Liver (tissue), 9 donors: ENCODE measurements around the gene PDE10A. TPM values are rescaled to one million over a fixed set of nuclear protein-coding genes. Genes with fewer than 3 reads are reported as not detected.

Experiments used
- DNase-seq: peaks from one replicate; pipeline ENCODE4 v3.0.0-alpha.2; 2017; ENCODE audit warnings: low spot score
- H3K27ac ChIP-seq, 2 donors: one replicate each; pipeline ENCODE4 v1.7.0; 2013; ENCODE audit warnings: inconsistent platforms in 2 of 2, low read length in 2 of 2, control low read depth in 1 of 2, low read depth in 1 of 2, mild to moderate bottlenecking in 1 of 2
- H3K27me3 ChIP-seq, 4 donors: one replicate each; pipeline versions ENCODE4 v1.6.1 to v1.7.0; 2013; ENCODE audit warnings: low read length in 3 of 4, inconsistent platforms in 1 of 4, mild to moderate bottlenecking in 1 of 4, moderate library complexity in 1 of 4; ENCODE audit not compliant: control insufficient read depth in 4 of 4, insufficient read depth in 4 of 4
- H3K36me3 ChIP-seq, 4 donors: one replicate each; pipeline versions ENCODE4 v1.6.1 to v1.7.0; 2013; ENCODE audit warnings: low read length in 3 of 4, mild to moderate bottlenecking in 3 of 4, low read depth in 1 of 4, moderate library complexity in 1 of 4; ENCODE audit not compliant: control insufficient read depth in 4 of 4, insufficient read depth in 3 of 4
- H3K4me1 ChIP-seq, 4 donors: one replicate each; pipeline versions ENCODE4 v1.6.1 to v1.7.0; 2013; ENCODE audit warnings: low read length in 3 of 4, mild to moderate bottlenecking in 3 of 4, moderate library complexity in 1 of 4; ENCODE audit not compliant: control insufficient read depth in 4 of 4, insufficient read depth in 4 of 4
- H3K4me3 ChIP-seq, 3 donors: one replicate each; pipeline versions ENCODE4 v1.6.1 to v1.7.0; 2013; ENCODE audit warnings: low read length in 3 of 3, control low read depth in 1 of 3, low read depth in 1 of 3, mild to moderate bottlenecking in 1 of 3
- H3K9ac ChIP-seq, 2 donors: one replicate each; pipeline ENCODE4 v1.7.0; 2013; ENCODE audit warnings: low read length in 2 of 2, mild to moderate bottlenecking in 2 of 2, moderate library complexity in 2 of 2, control low read depth in 1 of 2, low read depth in 1 of 2
- H3K9me3 ChIP-seq, 4 donors: one replicate each; pipeline versions ENCODE4 v1.6.1 to v1.7.0; 2013; ENCODE audit warnings: low read length in 3 of 4; ENCODE audit not compliant: control insufficient read depth in 4 of 4
- EGR1 ChIP-seq, 2 donors: IDR thresholded peaks; 2 replicates each; pipeline ENCODE4 v1.6.1; 2016 to 2018; ENCODE audit warnings: antibody characterized with exemption in 2 of 2, low read depth in 2 of 2
- FOXA1 ChIP-seq: IDR thresholded peaks from 2 replicates; pipeline ENCODE4 v1.6.1; 2016; ENCODE audit warnings: antibody characterized with exemption
- FOXA2 ChIP-seq: IDR thresholded peaks from 2 replicates; pipeline ENCODE4 v1.6.1; 2016; ENCODE audit warnings: antibody characterized with exemption
- GABPA ChIP-seq, 2 donors: IDR thresholded peaks in 1 of 2; conservative IDR thresholded peaks in 1 of 2; 2 replicates each; pipeline ENCODE4 v1.6.1; 2016; ENCODE audit warnings: antibody characterized with exemption in 2 of 2, mild to moderate bottlenecking in 1 of 2, moderate library complexity in 1 of 2
- HNF4A ChIP-seq, 2 donors: conservative IDR thresholded peaks; 2 replicates each; pipeline ENCODE4 v1.6.1; 2016; ENCODE audit warnings: antibody characterized with exemption in 2 of 2, mild to moderate bottlenecking in 2 of 2
- HNF4G ChIP-seq: IDR thresholded peaks from 2 replicates; pipeline ENCODE4 v1.6.1; 2016; ENCODE audit warnings: antibody characterized with exemption
- JUND ChIP-seq, 2 donors: IDR thresholded peaks; 2 replicates each; pipeline ENCODE4 v1.6.1; 2016; ENCODE audit warnings: antibody characterized with exemption in 2 of 2
- NR2F2 ChIP-seq: IDR thresholded peaks from 2 replicates; pipeline ENCODE4 v1.6.1; 2016; ENCODE audit warnings: antibody characterized with exemption
- RAD21 ChIP-seq, 2 donors: IDR thresholded peaks; 2 replicates each; pipeline ENCODE4 v1.6.1; 2016; ENCODE audit warnings: antibody characterized with exemption in 2 of 2, mild to moderate bottlenecking in 2 of 2
- RXRA ChIP-seq, 2 donors: IDR thresholded peaks; 2 replicates each; pipeline ENCODE4 v1.6.1; 2017 to 2018; ENCODE audit warnings: antibody characterized with exemption in 2 of 2, mild to moderate bottlenecking in 1 of 2
- SP1 ChIP-seq: IDR thresholded peaks from 2 replicates; pipeline ENCODE4 v1.6.1; 2018; ENCODE audit warnings: antibody characterized with exemption, mild to moderate bottlenecking
- TAF1 ChIP-seq: conservative IDR thresholded peaks from 2 replicates; pipeline ENCODE4 v1.6.1; 2016; ENCODE audit warnings: antibody characterized with exemption, mild to moderate bottlenecking
- YY1 ChIP-seq: IDR thresholded peaks from 2 replicates; pipeline ENCODE4 v1.6.1; 2016; ENCODE audit warnings: antibody characterized with exemption, mild to moderate bottlenecking
- WGBS: extraction: QIAGEN DNeasy Blood & Tissue Kit; methylation state at CpG from one replicate; pipeline ENCODE4 v1.1.7; 2013; 5-methylcytosine and 5-hydroxymethylcytosine counted together
- polyA plus RNA-seq, 2 donors: library from polyadenylated mRNA; stranded (reverse) in 1 of 2; unstranded in 1 of 2; fragments of 200-250 nt in 1 of 2; fragments of >200 nt in 1 of 2; fragmentation: Nextera tagmentation in 1 of 2; extraction: Ambion mirVana in 1 of 2; gene quantifications; one replicate each; pipeline versions ENCODE4 v1.2.1 to v1.2.3, GENCODE V29; 2013 to 2015
- total RNA-seq, 2 donors: library from RNA; depleted of rRNA; stranded (reverse); fragments of >200 nt; gene quantifications; one replicate each; pipeline ENCODE4 v1.2.3, GENCODE V29; 2014
- TF ChIP-seq, protein P1 (sequence below): IDR thresholded peaks from 2 replicates; pipeline ENCODE4 v1.6.1; 2016; ENCODE audit warnings: antibody characterized with exemption
- TF ChIP-seq, protein P2 (sequence below): IDR thresholded peaks from 2 replicates; pipeline ENCODE4 v1.6.1; 2016; ENCODE audit warnings: antibody characterized with exemption, mild to moderate bottlenecking
- TF ChIP-seq, protein P3 (sequence below): IDR thresholded peaks from 2 replicates; pipeline ENCODE4 v1.6.1; 2016; ENCODE audit warnings: antibody characterized with exemption
- TF ChIP-seq, protein P4 (sequence below): IDR thresholded peaks from 2 replicates; pipeline ENCODE4 v1.6.1; 2016; ENCODE audit warnings: antibody characterized with exemption
- TF ChIP-seq, protein P5 (sequence below): fragments of 150-350 bp; IDR thresholded peaks from 2 replicates; pipeline ENCODE4 v1.5.1; 2017; ENCODE audit warnings: improper control_type of control experiment, low read depth, low read length; ENCODE audit not compliant: missing input control
- donor health status: healthy.
- donor health status: healthy.
- donor health status: healthy.
- donor health status: healthy.
- donor health status: healthy.

Gene PDE10A
- total and polyA plus RNA-seq, 4 donors, result 0.20 to 1.7 (median 0.47) TPM

DNA sequence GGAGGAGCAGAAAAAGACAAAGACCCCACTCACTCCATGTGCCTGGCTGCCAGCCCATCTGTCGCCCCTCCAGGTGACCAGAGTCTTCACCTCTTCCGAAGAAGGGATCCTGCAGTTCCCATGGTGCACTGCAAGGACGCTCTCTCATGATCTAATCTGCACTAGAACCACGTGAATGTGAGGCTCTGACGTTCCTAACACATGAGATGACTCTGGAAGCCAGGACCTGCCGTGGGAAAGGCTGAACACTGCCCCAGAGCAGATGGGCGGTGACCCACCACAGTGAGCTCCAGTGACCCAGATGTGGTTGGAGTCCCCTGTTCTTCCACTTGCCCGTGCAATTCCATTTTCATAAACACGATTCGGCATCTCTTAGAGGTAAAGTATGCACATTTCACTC is 39.6 kb upstream of the PDE10A start:
- no peaks in the 10 kb centered on the region for H3K9me3 ChIP-seq
- 70% methylated on average over 10 of the region's 10 CpGs for WGBS
- DNase-seq, result no peak
- H3K4me3 ChIP-seq, result no peak overlapping the region
- no peaks in the 10 kb centered on the region for H3K36me3 ChIP-seq
- TF ChIP-seq, protein P1, sequence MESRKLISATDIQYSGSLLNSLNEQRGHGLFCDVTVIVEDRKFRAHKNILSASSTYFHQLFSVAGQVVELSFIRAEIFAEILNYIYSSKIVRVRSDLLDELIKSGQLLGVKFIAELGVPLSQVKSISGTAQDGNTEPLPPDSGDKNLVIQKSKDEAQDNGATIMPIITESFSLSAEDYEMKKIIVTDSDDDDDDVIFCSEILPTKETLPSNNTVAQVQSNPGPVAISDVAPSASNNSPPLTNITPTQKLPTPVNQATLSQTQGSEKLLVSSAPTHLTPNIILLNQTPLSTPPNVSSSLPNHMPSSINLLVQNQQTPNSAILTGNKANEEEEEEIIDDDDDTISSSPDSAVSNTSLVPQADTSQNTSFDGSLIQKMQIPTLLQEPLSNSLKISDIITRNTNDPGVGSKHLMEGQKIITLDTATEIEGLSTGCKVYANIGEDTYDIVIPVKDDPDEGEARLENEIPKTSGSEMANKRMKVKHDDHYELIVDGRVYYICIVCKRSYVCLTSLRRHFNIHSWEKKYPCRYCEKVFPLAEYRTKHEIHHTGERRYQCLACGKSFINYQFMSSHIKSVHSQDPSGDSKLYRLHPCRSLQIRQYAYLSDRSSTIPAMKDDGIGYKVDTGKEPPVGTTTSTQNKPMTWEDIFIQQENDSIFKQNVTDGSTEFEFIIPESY, result no peak
- TF ChIP-seq JUND (IDR thresholded peaks at IDR 0.05) (no peak), TAF1 (no peak), HNF4G (no peak), GABPA (IDR thresholded peaks at IDR 0.05 in 1 of 2, conservative IDR thresholded peaks at IDR 0.05 in 1 of 2) (no peak), EGR1 (IDR thresholded peaks at IDR 0.05; ENCODE audit: low read depth in 2 of 2) (no peak), HNF4A (conservative IDR thresholded peaks at IDR 0.05) (no peak), RXRA (IDR thresholded peaks at IDR 0.05) (no peak), FOXA1 (no peak), NR2F2 (no peak), YY1 (no peak), SP1 (no peak), FOXA2 (no peak), RAD21 (IDR thresholded peaks at IDR 0.05) (no peak)
- TF ChIP-seq, protein P2, sequence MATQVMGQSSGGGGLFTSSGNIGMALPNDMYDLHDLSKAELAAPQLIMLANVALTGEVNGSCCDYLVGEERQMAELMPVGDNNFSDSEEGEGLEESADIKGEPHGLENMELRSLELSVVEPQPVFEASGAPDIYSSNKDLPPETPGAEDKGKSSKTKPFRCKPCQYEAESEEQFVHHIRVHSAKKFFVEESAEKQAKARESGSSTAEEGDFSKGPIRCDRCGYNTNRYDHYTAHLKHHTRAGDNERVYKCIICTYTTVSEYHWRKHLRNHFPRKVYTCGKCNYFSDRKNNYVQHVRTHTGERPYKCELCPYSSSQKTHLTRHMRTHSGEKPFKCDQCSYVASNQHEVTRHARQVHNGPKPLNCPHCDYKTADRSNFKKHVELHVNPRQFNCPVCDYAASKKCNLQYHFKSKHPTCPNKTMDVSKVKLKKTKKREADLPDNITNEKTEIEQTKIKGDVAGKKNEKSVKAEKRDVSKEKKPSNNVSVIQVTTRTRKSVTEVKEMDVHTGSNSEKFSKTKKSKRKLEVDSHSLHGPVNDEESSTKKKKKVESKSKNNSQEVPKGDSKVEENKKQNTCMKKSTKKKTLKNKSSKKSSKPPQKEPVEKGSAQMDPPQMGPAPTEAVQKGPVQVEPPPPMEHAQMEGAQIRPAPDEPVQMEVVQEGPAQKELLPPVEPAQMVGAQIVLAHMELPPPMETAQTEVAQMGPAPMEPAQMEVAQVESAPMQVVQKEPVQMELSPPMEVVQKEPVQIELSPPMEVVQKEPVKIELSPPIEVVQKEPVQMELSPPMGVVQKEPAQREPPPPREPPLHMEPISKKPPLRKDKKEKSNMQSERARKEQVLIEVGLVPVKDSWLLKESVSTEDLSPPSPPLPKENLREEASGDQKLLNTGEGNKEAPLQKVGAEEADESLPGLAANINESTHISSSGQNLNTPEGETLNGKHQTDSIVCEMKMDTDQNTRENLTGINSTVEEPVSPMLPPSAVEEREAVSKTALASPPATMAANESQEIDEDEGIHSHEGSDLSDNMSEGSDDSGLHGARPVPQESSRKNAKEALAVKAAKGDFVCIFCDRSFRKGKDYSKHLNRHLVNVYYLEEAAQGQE, result no peak
- TF ChIP-seq, protein P3, sequence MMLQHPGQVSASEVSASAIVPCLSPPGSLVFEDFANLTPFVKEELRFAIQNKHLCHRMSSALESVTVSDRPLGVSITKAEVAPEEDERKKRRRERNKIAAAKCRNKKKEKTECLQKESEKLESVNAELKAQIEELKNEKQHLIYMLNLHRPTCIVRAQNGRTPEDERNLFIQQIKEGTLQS, result no peak
- TF ChIP-seq, protein P4, sequence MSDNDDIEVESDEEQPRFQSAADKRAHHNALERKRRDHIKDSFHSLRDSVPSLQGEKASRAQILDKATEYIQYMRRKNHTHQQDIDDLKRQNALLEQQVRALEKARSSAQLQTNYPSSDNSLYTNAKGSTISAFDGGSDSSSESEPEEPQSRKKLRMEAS, result no peak
- TF ChIP-seq, protein P5, sequence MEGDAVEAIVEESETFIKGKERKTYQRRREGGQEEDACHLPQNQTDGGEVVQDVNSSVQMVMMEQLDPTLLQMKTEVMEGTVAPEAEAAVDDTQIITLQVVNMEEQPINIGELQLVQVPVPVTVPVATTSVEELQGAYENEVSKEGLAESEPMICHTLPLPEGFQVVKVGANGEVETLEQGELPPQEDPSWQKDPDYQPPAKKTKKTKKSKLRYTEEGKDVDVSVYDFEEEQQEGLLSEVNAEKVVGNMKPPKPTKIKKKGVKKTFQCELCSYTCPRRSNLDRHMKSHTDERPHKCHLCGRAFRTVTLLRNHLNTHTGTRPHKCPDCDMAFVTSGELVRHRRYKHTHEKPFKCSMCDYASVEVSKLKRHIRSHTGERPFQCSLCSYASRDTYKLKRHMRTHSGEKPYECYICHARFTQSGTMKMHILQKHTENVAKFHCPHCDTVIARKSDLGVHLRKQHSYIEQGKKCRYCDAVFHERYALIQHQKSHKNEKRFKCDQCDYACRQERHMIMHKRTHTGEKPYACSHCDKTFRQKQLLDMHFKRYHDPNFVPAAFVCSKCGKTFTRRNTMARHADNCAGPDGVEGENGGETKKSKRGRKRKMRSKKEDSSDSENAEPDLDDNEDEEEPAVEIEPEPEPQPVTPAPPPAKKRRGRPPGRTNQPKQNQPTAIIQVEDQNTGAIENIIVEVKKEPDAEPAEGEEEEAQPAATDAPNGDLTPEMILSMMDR, result no peak
- H3K9ac ChIP-seq, result no peak overlapping the region
- peaks cover 0 to 4% (median 0%) of the 10 kb centered on the region in 4 donors for H3K27me3 ChIP-seq
- no peaks in the 10 kb centered on the region for H3K4me1 ChIP-seq
- no peak overlapping the region for H3K27ac ChIP-seq
